NB4 (cell line): ENCODE measurements around the gene MASP1.

ENCODE experiments used
- DNase-seq: peaks from one replicate; pipeline ENCODE4 v3.0.0; 2010; ENCODE audit warnings: low read depth
- H3K4me3 ChIP-seq: one replicate; pipeline ENCODE4 v1.5.1; 2011; ENCODE audit warnings: mild to moderate bottlenecking, low read depth, low read length, moderate library complexity
- MYC ChIP-seq: IDR thresholded peaks from 2 replicates; pipeline ENCODE4 v1.6.1; 2011; ENCODE audit warnings: low read depth, low read length
- POLR2A ChIP-seq: IDR thresholded peaks from 2 replicates; pipeline ENCODE4 v1.6.1; 2011; ENCODE audit warnings: mild to moderate bottlenecking; ENCODE audit not compliant: insufficient read length; ENCODE audit errors: extremely low read depth
- TF ChIP-seq, protein P1 (sequence below): IDR thresholded peaks from 2 replicates; pipeline ENCODE4 v1.6.1; 2011; ENCODE audit warnings: low read depth, low read length
- TF ChIP-seq, protein P2 (sequence below): IDR thresholded peaks from one replicate; pipeline ENCODE4 v1.5.1; 2012; ENCODE audit warnings: low read depth, low read length

Gene MASP1, protein sequence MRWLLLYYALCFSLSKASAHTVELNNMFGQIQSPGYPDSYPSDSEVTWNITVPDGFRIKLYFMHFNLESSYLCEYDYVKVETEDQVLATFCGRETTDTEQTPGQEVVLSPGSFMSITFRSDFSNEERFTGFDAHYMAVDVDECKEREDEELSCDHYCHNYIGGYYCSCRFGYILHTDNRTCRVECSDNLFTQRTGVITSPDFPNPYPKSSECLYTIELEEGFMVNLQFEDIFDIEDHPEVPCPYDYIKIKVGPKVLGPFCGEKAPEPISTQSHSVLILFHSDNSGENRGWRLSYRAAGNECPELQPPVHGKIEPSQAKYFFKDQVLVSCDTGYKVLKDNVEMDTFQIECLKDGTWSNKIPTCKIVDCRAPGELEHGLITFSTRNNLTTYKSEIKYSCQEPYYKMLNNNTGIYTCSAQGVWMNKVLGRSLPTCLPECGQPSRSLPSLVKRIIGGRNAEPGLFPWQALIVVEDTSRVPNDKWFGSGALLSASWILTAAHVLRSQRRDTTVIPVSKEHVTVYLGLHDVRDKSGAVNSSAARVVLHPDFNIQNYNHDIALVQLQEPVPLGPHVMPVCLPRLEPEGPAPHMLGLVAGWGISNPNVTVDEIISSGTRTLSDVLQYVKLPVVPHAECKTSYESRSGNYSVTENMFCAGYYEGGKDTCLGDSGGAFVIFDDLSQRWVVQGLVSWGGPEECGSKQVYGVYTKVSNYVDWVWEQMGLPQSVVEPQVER

DNA sequence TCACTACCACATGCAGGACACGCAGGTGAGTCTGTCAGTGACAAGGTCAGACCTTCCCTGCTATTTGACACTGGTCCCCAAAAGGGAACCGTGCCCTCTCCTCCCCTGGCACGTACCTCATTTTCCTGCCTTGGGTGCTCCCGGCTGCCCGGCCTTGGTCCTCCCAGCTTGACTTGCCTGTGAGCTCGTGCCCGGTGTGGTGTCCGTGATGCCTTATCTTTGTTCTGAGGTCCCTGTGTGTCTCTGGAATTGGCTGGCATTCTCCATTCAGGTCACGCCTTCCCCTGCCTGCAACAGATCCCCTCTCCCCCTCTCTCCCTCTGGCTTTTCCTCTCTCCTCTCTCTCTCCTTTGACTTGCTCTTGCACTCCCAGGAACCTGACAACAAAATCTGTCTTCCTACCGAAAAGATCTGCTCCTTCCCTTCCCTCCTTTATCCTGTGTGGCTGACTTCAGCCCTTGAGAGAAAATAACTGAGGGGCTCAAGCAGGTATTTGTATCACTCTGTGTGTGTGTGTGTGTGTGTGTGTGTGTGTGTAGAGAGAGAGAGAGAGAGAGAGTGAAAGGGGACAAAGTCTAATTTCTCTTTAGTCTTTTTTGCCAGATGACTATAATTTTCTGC, at the start of gene MASP1:
TSS of gene MASP1 (minus strand) at position 226 of the 621 bp plus-strand sequence. CDS start at position 121, 105 bp downstream.
- TF ChIP-seq POLR2A (no peak), MYC (no peak)
- TF ChIP-seq, protein P1, sequence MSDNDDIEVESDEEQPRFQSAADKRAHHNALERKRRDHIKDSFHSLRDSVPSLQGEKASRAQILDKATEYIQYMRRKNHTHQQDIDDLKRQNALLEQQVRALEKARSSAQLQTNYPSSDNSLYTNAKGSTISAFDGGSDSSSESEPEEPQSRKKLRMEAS = no peak
- TF ChIP-seq, protein P2, sequence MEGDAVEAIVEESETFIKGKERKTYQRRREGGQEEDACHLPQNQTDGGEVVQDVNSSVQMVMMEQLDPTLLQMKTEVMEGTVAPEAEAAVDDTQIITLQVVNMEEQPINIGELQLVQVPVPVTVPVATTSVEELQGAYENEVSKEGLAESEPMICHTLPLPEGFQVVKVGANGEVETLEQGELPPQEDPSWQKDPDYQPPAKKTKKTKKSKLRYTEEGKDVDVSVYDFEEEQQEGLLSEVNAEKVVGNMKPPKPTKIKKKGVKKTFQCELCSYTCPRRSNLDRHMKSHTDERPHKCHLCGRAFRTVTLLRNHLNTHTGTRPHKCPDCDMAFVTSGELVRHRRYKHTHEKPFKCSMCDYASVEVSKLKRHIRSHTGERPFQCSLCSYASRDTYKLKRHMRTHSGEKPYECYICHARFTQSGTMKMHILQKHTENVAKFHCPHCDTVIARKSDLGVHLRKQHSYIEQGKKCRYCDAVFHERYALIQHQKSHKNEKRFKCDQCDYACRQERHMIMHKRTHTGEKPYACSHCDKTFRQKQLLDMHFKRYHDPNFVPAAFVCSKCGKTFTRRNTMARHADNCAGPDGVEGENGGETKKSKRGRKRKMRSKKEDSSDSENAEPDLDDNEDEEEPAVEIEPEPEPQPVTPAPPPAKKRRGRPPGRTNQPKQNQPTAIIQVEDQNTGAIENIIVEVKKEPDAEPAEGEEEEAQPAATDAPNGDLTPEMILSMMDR = no peak
- no peak within 1 kb of the TSS for H3K4me3 ChIP-seq
- DNase-seq = no peak

DNA sequence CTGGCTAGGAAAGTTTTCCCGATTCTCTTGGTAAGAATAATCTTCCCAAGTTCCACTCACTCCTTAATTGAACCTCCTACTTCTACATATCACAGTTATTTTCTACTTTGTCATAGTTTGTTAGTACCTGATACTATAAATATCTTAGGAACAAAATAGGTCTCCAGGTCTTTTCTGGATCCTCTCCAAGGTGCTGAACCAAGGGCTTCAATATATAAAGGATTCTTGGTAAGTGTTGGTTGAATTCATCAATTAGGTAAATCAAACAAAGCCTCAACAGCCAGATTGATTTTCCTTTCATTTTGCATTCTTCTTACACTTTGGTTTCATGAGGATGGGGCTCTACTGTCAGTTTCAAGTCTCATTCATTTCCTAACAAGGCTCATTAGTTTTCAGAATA, 49.0 kb upstream of the MASP1 start:
- TF ChIP-seq, protein P1 = no peak
- TF ChIP-seq POLR2A (no peak), MYC (no peak)
- TF ChIP-seq, protein P2 = no peak
- no peak for DNase-seq
- H3K4me3 ChIP-seq = no peak overlapping the region

DNA sequence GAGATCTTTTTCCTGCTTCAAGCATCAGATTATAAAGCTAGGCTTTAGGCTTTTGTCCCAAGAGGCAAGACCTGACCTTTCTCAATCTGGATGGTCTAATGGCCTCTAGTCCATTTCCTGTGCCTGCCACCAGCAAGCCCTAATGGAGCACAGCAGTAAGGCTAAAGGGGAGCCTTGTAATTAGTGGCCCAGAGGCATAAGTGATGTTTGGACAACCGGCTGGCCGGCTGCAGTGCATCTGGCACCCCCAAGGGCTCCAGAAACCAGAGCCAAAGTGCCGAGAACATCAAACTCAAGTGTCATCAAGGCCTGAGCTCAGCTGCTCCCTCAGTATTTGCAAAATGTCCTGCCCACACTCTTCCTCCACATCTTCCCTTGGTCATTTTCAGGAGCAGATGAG, 44.8 kb upstream of the MASP1 start:
- no peak for DNase-seq
- TF ChIP-seq, protein P1 = no peak
- TF ChIP-seq, protein P2 = no peak
- TF ChIP-seq POLR2A (no peak), MYC (no peak)
- no peak overlapping the region for H3K4me3 ChIP-seq

DNA sequence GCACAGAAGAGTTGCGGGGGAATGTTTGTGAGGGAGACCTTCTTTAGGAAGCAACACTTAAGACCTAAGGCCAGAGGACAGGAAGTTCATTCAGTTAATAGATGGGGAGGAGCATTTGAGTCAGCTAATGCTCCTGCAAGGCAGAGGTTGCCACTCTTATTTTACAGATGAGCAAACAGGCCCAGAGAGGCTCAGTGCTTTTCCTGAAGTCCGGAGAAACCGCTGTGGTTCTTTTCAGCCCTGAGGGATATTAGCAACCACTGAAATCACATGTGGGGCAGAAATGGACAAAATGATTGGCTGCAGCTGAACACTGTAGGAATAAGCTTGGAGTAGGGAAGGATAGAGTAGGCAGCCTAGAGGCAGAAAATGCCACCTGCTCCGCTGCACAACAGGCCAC, 43.4 kb upstream of the MASP1 start:
- TF ChIP-seq MYC (no peak), POLR2A (no peak)
- TF ChIP-seq, protein P1 = no peak
- TF ChIP-seq, protein P2 = no peak
- H3K4me3 ChIP-seq = no peak overlapping the region
- no peak for DNase-seq

DNA sequence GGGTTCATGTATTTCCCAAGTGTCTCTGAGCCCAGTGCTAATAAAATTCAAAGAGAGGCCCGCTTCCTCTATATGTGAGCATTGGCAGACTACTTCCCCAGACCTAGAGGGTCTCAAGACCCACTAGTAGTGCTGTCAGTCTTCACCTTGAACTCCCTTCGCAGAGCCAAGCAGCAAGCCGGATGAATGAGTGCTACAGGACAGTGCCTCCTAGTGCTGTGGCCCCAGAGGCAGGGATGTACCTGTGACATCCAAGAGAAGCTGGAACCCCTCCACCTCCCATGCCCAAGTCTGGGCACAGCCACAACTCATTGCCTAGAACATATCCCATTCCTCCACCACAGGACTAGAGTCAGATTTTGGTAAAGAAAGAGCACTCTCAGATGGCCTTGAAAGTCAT, 37.2 kb upstream of the MASP1 start:
- no peak for DNase-seq
- H3K4me3 ChIP-seq = no peak overlapping the region
- no peak for TF ChIP-seq POLR2A
- no peak for TF ChIP-seq MYC
- TF ChIP-seq, protein P1 = no peak
- TF ChIP-seq, protein P2 = no peak
